ENCODE results near the gene DLG3. TPM values are rescaled to one million over a fixed set of nuclear protein-coding genes. Genes with fewer than 3 reads are reported as not detected.

The DLG3 gene
- total and polyA plus RNA-seq, 2 of the 8 experiments (the other 6 are each of a cell fraction or from before 2014, with no cell fraction given) = 29.2 to 63.8 TPM

DNA sequence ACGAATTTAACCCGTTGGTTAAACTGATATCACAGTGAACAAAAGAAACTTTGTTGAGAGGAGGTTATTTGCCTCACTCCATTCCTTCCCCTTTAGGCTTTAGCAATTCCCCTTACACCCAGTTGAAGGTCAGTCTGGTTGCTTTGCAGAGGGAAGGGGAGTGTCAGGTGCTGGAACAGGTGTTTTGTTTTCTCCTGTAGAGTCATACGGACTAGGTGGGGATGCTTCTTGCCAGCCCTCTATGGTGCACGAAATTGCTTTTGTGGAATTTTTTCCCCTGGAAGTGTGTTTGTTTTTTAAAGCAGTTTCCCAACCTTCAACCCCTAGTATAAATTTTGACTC lies 33.1 kb downstream of the DLG3 start:
- H3K4me3 ChIP-seq (ENCODE audit: extremely low read depth in 1 of 4, insufficient read depth in 2 of 4, low read depth in 3 of 4, low read length in 4 of 4) = peak overlapping the region in 1 of 4 experiments; percentile 40; a peak in 3 of 8 replicates
- H2BK120ac ChIP-seq (replicated peaks; ENCODE audit: low read depth, low read length) = no peak overlapping the region
- H3K4ac ChIP-seq (replicated peaks; ENCODE audit: insufficient read length, low read depth, low read length) = no peak overlapping the region
- ChIA-PET CTCF (ENCODE audit: partially characterized antibody) (no interaction called here), POLR2A (ENCODE audit: partially characterized antibody) (interaction anchor here (1.0 to 5.3 kb wide), 2 partner anchors 22 to 55 kb away, joined by 3 to 29 read pairs; partner anchors contain the start of gene GDPD2)
- H2BK20ac ChIP-seq (ENCODE audit: low read length) = no peak overlapping the region
- H3K4me1 ChIP-seq (replicated peaks in 1 of 4; ENCODE audit: control insufficient read depth in 3 of 4, insufficient read depth in 4 of 4, low read length in 3 of 4) = peaks cover 7 to 34% (median 24%) of the 10 kb centered on the region in 4 experiments; a peak in 6 of 7 replicates
- no peak overlapping the region for H2BK5ac ChIP-seq (ENCODE audit: low read depth, low read length)
- peaks cover 0 to 20% (median 4%) of the 10 kb centered on the region in 4 experiments; a peak in 2 of 8 replicates for H3K36me3 ChIP-seq (ENCODE audit: control insufficient read depth in 2 of 4, insufficient read depth in 4 of 4, low read length in 3 of 4)
- H3K9ac ChIP-seq (replicated peaks in 1 of 4; ENCODE audit: extremely low read depth in 1 of 4, low read depth in 3 of 4, low read length in 3 of 4) = no peak overlapping the region
- H2BK12ac ChIP-seq (ENCODE audit: low read depth, low read length) = no peak overlapping the region
- no peak overlapping the region for H2AK5ac ChIP-seq (ENCODE audit: low read depth, low read length)
- H3K79me1 ChIP-seq (ENCODE audit: low read depth, low read length) = no peaks in the 10 kb centered on the region; the same call in none of the 2 replicates
- no peak overlapping the region for H4K91ac ChIP-seq (replicated peaks; ENCODE audit: insufficient read length, low read length)
- no peak overlapping the region for H3K56ac ChIP-seq (replicated peaks; ENCODE audit: insufficient read length, low read depth, low read length)
- H3K23ac ChIP-seq (ENCODE audit: insufficient read length) = no peak overlapping the region
- no peak overlapping the region for H2BK15ac ChIP-seq (ENCODE audit: low read length)
- peaks cover 0 to 69% of the 10 kb centered on the region in 2 experiments; a peak in 2 of 4 replicates for H3K79me2 ChIP-seq (ENCODE audit: control insufficient read depth in 1 of 2, insufficient read depth in 2 of 2, low read length in 2 of 2)
- no peak overlapping the region for H4K8ac ChIP-seq (ENCODE audit: extremely low read depth, insufficient read depth, low read length)
- peak overlapping the region; percentile 65 to 88 for H3K4me2 ChIP-seq (ENCODE audit: insufficient read depth in 1 of 2, low read depth in 2 of 2, low read length in 2 of 2)
- H3K18ac ChIP-seq (ENCODE audit: extremely low read depth, low read length) = no peak overlapping the region
- FAIRE-seq (peak; percentile 32), DNase-seq (ENCODE audit: low read depth in 1 of 2, low spot score in 2 of 2) (no peak)
- no peak overlapping the region for H3K14ac ChIP-seq (ENCODE audit: insufficient read length)
- H3K27ac ChIP-seq (ENCODE audit: low read depth, low read length) = no peak overlapping the region; the same call in 1 of the 2 replicates
- no peaks in the 10 kb centered on the region for H3K27me3 ChIP-seq (replicated peaks in 1 of 4; ENCODE audit: control insufficient read depth in 3 of 4, extremely low read depth in 1 of 4, insufficient read depth in 3 of 4, low read length in 3 of 4)
- H2AFZ ChIP-seq (ENCODE audit: low read length) = no peak overlapping the region
- no peaks in the 10 kb centered on the region for H3K9me3 ChIP-seq (ENCODE audit: insufficient read depth in 2 of 2, low read depth in 1 of 2, low read length in 1 of 2)
- H3K23me2 ChIP-seq (ENCODE audit: low read depth, low read length) = peaks cover 1% of the 10 kb centered on the region
- H4K20me1 ChIP-seq (replicated peaks in 1 of 2; ENCODE audit: control insufficient read depth in 1 of 2, insufficient read depth in 2 of 2, low read length in 2 of 2) = peaks cover 4 to 23% of the 10 kb centered on the region in 2 experiments
- H4K5ac ChIP-seq (ENCODE audit: insufficient read length, low read depth, low read length) = no peak overlapping the region
- WGBS, 2 experiments (ENCODE audit: extremely low coverage in 1 of 2, insufficient coverage in 1 of 2, insufficient read length in 1 of 2, insufficient replicate concordance in 2 of 2, low coverage in 1 of 2, low lambda C conversion rate in 2 of 2, missing lambda C conversion rate in 1 of 2) = 6% methylated on average over 4 of the region's 4 CpGs; no CpG with 5 or more reads in 1 of the 2 experiments
- TF ChIP-seq, protein P1, sequence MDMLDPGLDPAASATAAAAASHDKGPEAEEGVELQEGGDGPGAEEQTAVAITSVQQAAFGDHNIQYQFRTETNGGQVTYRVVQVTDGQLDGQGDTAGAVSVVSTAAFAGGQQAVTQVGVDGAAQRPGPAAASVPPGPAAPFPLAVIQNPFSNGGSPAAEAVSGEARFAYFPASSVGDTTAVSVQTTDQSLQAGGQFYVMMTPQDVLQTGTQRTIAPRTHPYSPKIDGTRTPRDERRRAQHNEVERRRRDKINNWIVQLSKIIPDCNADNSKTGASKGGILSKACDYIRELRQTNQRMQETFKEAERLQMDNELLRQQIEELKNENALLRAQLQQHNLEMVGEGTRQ (IDR thresholded peaks at IDR 0.05; ENCODE audit: low read length) = no peak
- TF ChIP-seq CHD2 (IDR thresholded peaks at IDR 0.05; ENCODE audit: low read length) (no peak), EZH2 (IDR thresholded peaks at IDR 0.05; ENCODE audit: low read depth, low read length, severe bottlenecking) (no peak), CHD1 (IDR thresholded peaks at IDR 0.05; ENCODE audit: low read depth, low read length) (no peak), KDM1A (IDR thresholded peaks at IDR 0.05; ENCODE audit: borderline replicate concordance, low read length) (no peak), MAFK (IDR thresholded peaks at IDR 0.05; ENCODE audit: low read depth, low read length) (no peak), CBX8 (IDR thresholded peaks at IDR 0.05; ENCODE audit: borderline replicate concordance, low read depth, low read length) (no peak), TCF12 (IDR thresholded peaks at IDR 0.05; ENCODE audit: low read depth, low read length) (no peak), HDAC2 (IDR thresholded peaks at IDR 0.05; ENCODE audit: borderline replicate concordance in 1 of 2, low read depth in 2 of 2, low read length in 2 of 2) (no peak), RBBP5 (IDR thresholded peaks at IDR 0.05; ENCODE audit: borderline replicate concordance, low read depth, low read length) (no peak), POLR2A (IDR thresholded peaks at IDR 0.05; ENCODE audit: control extremely low read depth in 1 of 2, low read depth in 2 of 2, low read length in 2 of 2) (no peak), TEAD4 (IDR thresholded peaks at IDR 0.05; ENCODE audit: low read depth, low read length) (no peak), RFX5 (IDR thresholded peaks at IDR 0.05; ENCODE audit: borderline replicate concordance, low read depth, low read length) (no peak), SP2 (IDR thresholded peaks at IDR 0.05; ENCODE audit: low read length) (no peak)
